D341Med (cell line): ENCODE measurements around the gene NYNRIN.
"Not testable (repeated sequence)": the region's sequence is repeated elsewhere in the genome, so short reads cannot be mapped to it uniquely, and the experiment has no call there.

Experiments used
- DNase-seq: peaks from one replicate; pipeline ENCODE4 v3.0.0; 2012; ENCODE audit warnings: low spot score

Gene NYNRIN

GRCh38 chr14:24369907-24370687 is 28.7 kb upstream of the NYNRIN start:
- no peak for DNase-seq

GRCh38 chr14:24370748-24371147 is 28.1 kb upstream of the NYNRIN start:
- DNase-seq = no peak

- not testable (repeated sequence) for DNase-seq
These were observed 27.2 kb upstream of the NYNRIN start for GRCh38 chr14:24371605-24372004.

- no peak for DNase-seq
These were observed 25.9 kb upstream of the NYNRIN start for GRCh38 chr14:24372701-24373416.

- no peak for DNase-seq
These were observed 22.2 kb upstream of the NYNRIN start for GRCh38 chr14:24376448-24377070.

- no peak for DNase-seq
These were observed 21.7 kb upstream of the NYNRIN start for GRCh38 chr14:24377126-24377525.

GRCh38 chr14:24377657-24378056 is 21.1 kb upstream of the NYNRIN start:
- DNase-seq = no peak

- no peak for DNase-seq
These were observed 20.5 kb upstream of the NYNRIN start for GRCh38 chr14:24378327-24378726.

GRCh38 chr14:24378981-24379906 is 19.6 kb upstream of the NYNRIN start:
- no peak for DNase-seq

- no peak for DNase-seq
These were observed 18.7 kb upstream of the NYNRIN start for GRCh38 chr14:24379907-24380730.

GRCh38 chr14:24381363-24382063 is 17.3 kb upstream of the NYNRIN start:
- DNase-seq = no peak

- no peak for DNase-seq
These were observed 16.8 kb upstream of the NYNRIN start for GRCh38 chr14:24382064-24382371.

- DNase-seq = no peak
These were observed 14.6 kb upstream of the NYNRIN start for GRCh38 chr14:24384169-24384568.

GRCh38 chr14:24385524-24385923 is 13.3 kb upstream of the NYNRIN start:
- no peak for DNase-seq

- DNase-seq = no peak
These were observed 11.8 kb upstream of the NYNRIN start for GRCh38 chr14:24387009-24387345.

- DNase-seq = not testable (repeated sequence)
These were observed 11.2 kb upstream of the NYNRIN start for GRCh38 chr14:24387579-24387978.

GRCh38 chr14:24388474-24389179 is 10.2 kb upstream of the NYNRIN start:
- no peak for DNase-seq

GRCh38 chr14:24389226-24389848 is 9.5 kb upstream of the NYNRIN start:
- DNase-seq = no peak

GRCh38 chr14:24390701-24391468 is 7.9 kb upstream of the NYNRIN start:
- no peak for DNase-seq
